ENCODE data around the gene SCRT2. TPM values are rescaled to one million over a fixed set of nuclear protein-coding genes. Genes with fewer than 3 reads are reported as not detected.

Gene SCRT2
- total RNA-seq, 1 experiment from 2014 or later = not detected

- H3K79me1 ChIP-seq (ENCODE audit: insufficient read depth, low read depth, low read length, poor library complexity, severe bottlenecking) = no peaks in the 10 kb centered on the region
- no peak overlapping the region for H2BK15ac ChIP-seq (ENCODE audit: low read depth, low read length)
- no peak overlapping the region for H2BK120ac ChIP-seq (ENCODE audit: low read depth, low read length, poor library complexity, severe bottlenecking)
- TF ChIP-seq, protein P1, sequence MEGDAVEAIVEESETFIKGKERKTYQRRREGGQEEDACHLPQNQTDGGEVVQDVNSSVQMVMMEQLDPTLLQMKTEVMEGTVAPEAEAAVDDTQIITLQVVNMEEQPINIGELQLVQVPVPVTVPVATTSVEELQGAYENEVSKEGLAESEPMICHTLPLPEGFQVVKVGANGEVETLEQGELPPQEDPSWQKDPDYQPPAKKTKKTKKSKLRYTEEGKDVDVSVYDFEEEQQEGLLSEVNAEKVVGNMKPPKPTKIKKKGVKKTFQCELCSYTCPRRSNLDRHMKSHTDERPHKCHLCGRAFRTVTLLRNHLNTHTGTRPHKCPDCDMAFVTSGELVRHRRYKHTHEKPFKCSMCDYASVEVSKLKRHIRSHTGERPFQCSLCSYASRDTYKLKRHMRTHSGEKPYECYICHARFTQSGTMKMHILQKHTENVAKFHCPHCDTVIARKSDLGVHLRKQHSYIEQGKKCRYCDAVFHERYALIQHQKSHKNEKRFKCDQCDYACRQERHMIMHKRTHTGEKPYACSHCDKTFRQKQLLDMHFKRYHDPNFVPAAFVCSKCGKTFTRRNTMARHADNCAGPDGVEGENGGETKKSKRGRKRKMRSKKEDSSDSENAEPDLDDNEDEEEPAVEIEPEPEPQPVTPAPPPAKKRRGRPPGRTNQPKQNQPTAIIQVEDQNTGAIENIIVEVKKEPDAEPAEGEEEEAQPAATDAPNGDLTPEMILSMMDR (conservative IDR thresholded peaks at IDR 0.05) = no peak
- H2BK20ac ChIP-seq (ENCODE audit: low read depth, low read length, poor library complexity, severe bottlenecking) = no peak overlapping the region
- no peak overlapping the region for H4K5ac ChIP-seq (ENCODE audit: insufficient read length, low read depth, low read length)
- H4K91ac ChIP-seq (ENCODE audit: insufficient read length, low read depth, low read length) = no peak overlapping the region
- no peak overlapping the region for H3K23ac ChIP-seq (ENCODE audit: insufficient read length, low read depth, low read length)
- Mint-ChIP-seq H3K4me3 (no peak overlapping the region), H3K36me3 (ENCODE audit: insufficient read depth in 1 of 3, low read depth in 3 of 3) (no peaks in the 10 kb centered on the region), H3K27me3 (ENCODE audit: low read depth) (peaks cover 9% of the 10 kb centered on the region; the same call in 1 of the 2 replicates), H3K4me1 (peaks cover 12 to 26% of the 10 kb centered on the region in 2 experiments), H3K27ac (no peak overlapping the region; a peak in 1 of 7 replicates), H3K9me3 (no peaks in the 10 kb centered on the region)
- no peaks in the 10 kb centered on the region for H3K79me2 ChIP-seq (ENCODE audit: insufficient read depth, low read length)
- no peak overlapping the region for H2AK5ac ChIP-seq (ENCODE audit: insufficient read length, low read length)
- H3K56ac ChIP-seq (ENCODE audit: insufficient read length, low read depth, low read length) = no peak overlapping the region
- H3K18ac ChIP-seq (ENCODE audit: insufficient read length, low read depth, low read length) = no peak overlapping the region
- no peak overlapping the region for H2AFZ ChIP-seq (ENCODE audit: low read length)
- H3K4ac ChIP-seq (ENCODE audit: low read depth, low read length) = no peak overlapping the region
- no peak overlapping the region for H2BK12ac ChIP-seq (ENCODE audit: insufficient read length, low read depth, low read length)
- no peak overlapping the region for H3K9ac ChIP-seq (ENCODE audit: extremely low read depth, insufficient read length, low read length)
- DNase-seq = no peak
- no peaks in the 10 kb centered on the region for H3K9me3 ChIP-seq (ENCODE audit: control insufficient read depth, low read depth, low read length)
- no peak overlapping the region for H3K4me2 ChIP-seq (ENCODE audit: insufficient read depth, insufficient read length, low read length)
- H3K23me2 ChIP-seq (ENCODE audit: insufficient read length, low read depth, low read length, poor library complexity, severe bottlenecking) = no peaks in the 10 kb centered on the region
- no peaks in the 10 kb centered on the region for H3K27me3 ChIP-seq (ENCODE audit: insufficient read depth, low read length)
- H3K14ac ChIP-seq (ENCODE audit: insufficient read depth, low read length) = no peak overlapping the region; the same call in 1 of the 2 replicates
- no peak overlapping the region for H3T11ph ChIP-seq (ENCODE audit: low read length)
- no CpG with 5 or more reads among the region's 6 CpGs for WGBS (ENCODE audit: extremely low coverage, insufficient read length, low lambda C conversion rate)
- H2BK5ac ChIP-seq (ENCODE audit: insufficient read length, low read length) = no peak overlapping the region
- H3K27ac ChIP-seq (ENCODE audit: insufficient read length, low read depth, low read length) = no peak overlapping the region
- no peaks in the 10 kb centered on the region for H3K4me1 ChIP-seq (ENCODE audit: insufficient read depth, low read length)
- no peaks in the 10 kb centered on the region for H4K20me1 ChIP-seq (ENCODE audit: control insufficient read depth, insufficient read depth, insufficient read length)
- no peak overlapping the region for H4K8ac ChIP-seq (replicated peaks; ENCODE audit: insufficient read length, low read depth, low read length)
Observed at GRCh38 chr20:689348-689747, 13.7 kb upstream of the SCRT2 start.

Measured in H9 (cell line).